Stimulated activated CD8-positive, alpha-beta memory T cell treated with anti-CD3 and anti-CD28 coated beads, Interleukin-15, amount 100 ng/mL, for 1 hour (primary cell): ENCODE measurements around the gene PDXDC1.
"Not testable (repeated sequence)": the region's sequence is repeated elsewhere in the genome, so short reads cannot be mapped to it uniquely, and the experiment has no call there.

Experiments used
- DNase-seq: peaks from one replicate; pipeline ENCODE4 v3.0.0-alpha.2; 2020; ENCODE audit warnings: low read depth

PDXDC1 gene

GRCh38 chr16:15071916-15072769 lies 97.3 kb downstream of the PDXDC1 start:
- DNase-seq = not testable (repeated sequence)

GRCh38 chr16:15073101-15073500 lies 98.3 kb downstream of the PDXDC1 start:
- DNase-seq = no peak

- DNase-seq = not testable (repeated sequence)
Measured at GRCh38 chr16:15076161-15076560, 101.3 kb downstream of the PDXDC1 start.

- DNase-seq = not testable (repeated sequence)
Measured at GRCh38 chr16:15080883-15081282, 106.1 kb downstream of the PDXDC1 start.

DNA sequence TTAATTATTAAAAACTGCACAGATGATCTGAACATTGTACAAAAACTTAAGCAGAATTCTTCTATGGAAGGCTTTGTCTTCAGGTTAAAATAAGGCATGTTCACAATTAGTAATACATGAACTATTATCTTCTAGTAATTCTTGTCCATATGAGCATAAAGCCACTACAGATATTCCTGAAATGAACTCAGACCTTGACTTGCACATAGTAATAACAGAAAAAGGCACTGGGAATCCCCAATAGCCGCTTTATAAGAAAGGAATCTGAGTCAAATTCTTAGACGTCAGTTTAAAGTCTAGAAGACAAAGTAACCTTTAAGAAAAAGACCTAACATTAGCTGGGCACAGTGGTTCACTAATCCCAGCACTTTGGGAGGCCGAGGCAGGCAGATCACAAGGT lies 108.0 kb downstream of the PDXDC1 start:
- DNase-seq = not testable (repeated sequence)

- DNase-seq = not testable (repeated sequence)
Measured at GRCh38 chr16:15090663-15091269, 115.9 kb downstream of the PDXDC1 start.

DNA sequence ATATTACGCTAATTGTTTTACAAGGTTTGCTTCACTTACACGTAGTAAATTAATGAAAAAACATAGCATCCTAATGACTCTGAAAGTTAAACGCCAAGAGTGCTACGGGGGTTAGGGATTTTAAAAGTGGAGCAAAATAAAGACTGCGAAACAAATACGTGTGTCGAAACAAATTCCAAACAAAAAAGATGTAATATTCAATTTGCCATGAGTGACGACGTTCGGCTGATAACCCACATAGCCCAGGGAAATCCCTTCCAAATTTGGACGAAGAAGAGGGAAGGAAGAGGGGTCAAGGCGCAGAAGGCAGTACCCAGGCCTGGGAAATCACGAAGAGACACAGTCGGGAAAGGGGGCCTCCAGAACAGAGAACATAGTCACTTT lies 118.7 kb downstream of the PDXDC1 start:
- not testable (repeated sequence) for DNase-seq

DNA sequence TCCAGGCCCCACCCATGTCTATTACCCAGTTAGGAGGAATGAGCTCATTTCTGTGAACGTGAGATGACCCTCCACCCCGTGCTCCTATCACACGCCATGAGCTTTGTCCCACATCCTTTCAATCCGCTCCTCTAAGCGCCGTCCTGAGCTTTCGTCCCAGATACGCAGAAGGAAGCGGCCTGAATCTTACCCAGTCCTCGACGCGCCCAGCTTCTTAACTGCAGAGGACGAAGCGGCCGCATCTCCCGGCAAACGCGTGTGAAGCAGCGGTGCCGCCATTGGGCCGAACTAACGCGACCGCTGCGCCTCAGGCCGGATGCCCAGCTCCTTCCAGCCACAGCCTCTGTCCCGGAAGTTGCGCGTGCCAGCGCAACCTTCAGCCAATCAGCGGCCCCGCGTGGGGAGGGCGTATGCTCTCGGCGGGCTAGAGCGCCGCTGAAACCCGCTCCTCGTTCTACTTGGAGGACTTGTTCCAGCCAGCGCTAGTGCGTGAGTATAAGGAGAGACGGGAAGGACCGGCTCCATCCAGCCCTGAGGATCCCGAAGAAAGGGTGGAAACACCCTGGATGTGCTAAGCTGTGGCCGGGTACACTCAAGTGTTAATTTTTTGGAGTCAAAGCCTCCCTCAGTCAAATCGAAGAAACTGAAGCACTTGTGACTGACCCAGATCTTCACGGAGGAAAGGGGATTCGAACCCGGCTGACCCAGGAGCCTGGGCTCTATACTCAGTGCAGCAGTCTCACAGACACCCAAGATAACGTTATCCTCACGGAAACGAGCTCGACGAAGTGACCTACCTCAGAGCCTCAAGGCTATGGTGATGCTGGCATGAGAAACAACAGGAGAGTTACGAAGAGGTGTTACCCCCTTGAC lies 119.4 kb downstream of the PDXDC1 start, which contains the start of gene RRN3:
Gene RRN3 (minus strand): TSS at position 318 of the 873 bp plus-strand sequence. CDS start 39 bp downstream, at position 279.
- DNase-seq = peak; percentile 70

DNA sequence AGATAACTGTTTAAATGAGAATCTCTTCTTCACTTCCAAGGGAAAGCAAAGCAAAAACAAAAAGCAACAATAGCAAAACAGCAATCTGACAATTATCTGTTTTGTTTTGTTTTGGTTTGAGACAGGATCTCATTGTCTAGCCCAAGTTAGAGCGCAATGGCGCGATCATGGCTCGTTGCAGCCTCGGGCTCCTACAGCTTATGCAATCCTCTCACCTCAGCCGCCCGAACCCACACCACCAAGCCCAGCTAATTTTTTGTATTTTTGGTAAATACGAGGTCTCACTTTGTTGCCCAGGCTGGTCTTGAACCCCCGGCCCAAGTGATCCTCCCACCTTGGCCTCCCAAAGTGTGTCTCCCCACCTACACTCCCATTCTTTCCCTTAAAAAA lies 121.8 kb downstream of the PDXDC1 start:
- not testable (repeated sequence) for DNase-seq

DNA sequence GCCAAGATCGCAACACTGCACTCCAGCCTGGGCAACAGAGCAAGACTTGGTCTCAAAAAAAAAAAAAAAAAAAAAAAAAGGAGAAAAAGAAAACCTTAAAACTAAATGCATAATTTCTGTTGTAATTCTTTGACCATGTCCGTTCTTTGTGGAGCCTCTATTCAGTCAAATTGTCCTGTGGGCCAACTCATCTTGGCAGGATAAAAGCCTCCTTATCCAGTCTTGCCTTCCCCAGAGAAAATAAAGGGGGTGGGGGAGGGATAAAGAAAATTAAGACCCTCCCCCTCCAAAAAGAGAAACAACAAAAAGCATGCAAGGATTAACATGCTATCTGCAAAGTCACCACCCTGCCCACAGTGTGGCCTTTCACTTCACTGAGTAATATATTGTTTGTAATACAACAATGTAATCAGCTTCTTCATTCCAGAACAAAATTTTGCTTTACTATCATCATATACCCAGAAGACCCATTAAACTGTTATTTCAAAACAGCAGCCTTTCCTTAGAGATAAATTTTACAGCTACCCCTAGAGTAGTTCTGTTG lies 124.6 kb downstream of the PDXDC1 start:
- not testable (repeated sequence) for DNase-seq

- DNase-seq = not testable (repeated sequence)
Measured at GRCh38 chr16:15100372-15100987, 125.7 kb downstream of the PDXDC1 start.

- not testable (repeated sequence) for DNase-seq
Measured at GRCh38 chr16:15127641-15128425, 153.0 kb downstream of the PDXDC1 start.

GRCh38 chr16:15130256-15130932 lies 155.6 kb downstream of the PDXDC1 start:
- not testable (repeated sequence) for DNase-seq

DNA sequence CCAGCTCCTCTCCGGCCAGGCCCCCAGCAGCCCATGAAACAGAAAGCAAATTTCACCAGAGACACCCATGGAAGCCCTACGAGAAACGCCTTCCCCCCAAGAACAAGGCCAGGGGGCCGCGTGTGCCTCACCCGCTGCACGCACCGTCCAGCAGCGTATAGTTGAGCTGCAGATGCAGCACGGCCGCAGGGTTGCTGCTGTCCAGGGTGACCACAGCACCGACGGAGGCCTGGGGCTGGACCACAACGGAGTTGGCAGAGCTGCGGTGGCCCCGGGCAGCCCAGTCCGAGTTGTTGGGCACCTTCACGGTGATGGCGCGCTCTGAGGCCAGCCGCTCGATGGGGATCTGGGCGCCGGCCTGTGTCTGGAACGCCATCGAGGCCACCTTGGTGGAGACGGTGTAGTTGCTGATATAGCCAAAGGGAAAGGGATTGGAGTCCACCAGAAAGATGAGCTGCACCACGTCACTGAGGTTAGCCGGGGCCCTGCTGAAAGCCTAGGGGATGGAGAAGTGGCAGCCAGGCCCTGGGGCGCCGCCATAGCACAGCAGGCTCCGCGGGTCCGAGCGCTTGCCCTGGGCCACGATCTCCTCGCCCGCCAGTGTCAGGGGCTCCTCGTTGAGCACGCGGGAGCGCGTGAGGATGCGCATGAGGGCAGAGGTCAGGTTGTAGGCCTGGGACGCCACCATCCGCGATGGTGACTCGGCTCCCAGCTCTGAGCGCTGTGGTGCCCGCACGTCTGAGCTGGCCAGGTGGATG lies 156.3 kb downstream of the PDXDC1 start:
- DNase-seq = not testable (repeated sequence)

- DNase-seq = not testable (repeated sequence)
Measured at GRCh38 chr16:15132719-15133428, 158.0 kb downstream of the PDXDC1 start.

DNA sequence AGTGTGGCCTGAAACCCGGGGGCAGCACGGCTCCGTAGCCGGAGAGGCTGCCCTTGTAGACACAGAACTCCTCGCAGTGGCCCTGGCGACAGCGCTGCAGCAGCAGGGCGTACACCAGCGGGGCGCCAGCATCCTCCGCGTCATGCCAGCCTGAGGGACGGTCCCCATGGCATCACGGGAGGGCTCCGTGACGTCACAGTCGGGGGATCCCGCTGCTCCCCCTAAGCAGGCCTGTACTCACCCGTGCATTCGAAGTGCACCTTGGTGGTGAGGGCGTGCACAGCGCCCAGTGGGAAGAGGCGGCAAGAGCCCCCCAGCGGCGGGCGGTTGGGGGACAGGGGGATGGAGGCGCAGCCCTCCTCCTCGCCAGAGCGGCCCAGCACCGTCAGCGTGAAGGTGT lies 158.7 kb downstream of the PDXDC1 start:
- DNase-seq = not testable (repeated sequence)

- DNase-seq = not testable (repeated sequence)
Measured at GRCh38 chr16:15134752-15135482, 160.1 kb downstream of the PDXDC1 start.
